ENCODE measurements around the gene PLN.

DNA sequence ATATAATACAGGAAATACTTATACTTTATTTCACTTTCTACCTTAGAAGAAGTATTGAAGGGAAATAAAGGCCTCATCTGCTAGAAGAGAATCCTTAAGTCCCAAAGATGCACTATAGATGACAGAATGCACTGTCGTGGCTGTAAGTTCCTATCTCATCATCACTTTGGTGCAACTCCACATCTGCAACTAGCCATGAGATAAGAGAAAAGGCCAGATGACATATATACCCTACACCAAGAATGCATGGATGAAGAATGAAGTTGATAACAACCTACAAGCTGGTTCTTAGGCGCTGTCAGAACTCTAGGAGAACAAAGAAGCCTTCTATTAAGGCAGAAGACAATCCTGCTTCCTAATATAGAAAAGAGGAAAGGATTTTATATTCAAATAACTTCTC, 11.6 kb upstream of the PLN start:
- TF ChIP-seq, protein P1, sequence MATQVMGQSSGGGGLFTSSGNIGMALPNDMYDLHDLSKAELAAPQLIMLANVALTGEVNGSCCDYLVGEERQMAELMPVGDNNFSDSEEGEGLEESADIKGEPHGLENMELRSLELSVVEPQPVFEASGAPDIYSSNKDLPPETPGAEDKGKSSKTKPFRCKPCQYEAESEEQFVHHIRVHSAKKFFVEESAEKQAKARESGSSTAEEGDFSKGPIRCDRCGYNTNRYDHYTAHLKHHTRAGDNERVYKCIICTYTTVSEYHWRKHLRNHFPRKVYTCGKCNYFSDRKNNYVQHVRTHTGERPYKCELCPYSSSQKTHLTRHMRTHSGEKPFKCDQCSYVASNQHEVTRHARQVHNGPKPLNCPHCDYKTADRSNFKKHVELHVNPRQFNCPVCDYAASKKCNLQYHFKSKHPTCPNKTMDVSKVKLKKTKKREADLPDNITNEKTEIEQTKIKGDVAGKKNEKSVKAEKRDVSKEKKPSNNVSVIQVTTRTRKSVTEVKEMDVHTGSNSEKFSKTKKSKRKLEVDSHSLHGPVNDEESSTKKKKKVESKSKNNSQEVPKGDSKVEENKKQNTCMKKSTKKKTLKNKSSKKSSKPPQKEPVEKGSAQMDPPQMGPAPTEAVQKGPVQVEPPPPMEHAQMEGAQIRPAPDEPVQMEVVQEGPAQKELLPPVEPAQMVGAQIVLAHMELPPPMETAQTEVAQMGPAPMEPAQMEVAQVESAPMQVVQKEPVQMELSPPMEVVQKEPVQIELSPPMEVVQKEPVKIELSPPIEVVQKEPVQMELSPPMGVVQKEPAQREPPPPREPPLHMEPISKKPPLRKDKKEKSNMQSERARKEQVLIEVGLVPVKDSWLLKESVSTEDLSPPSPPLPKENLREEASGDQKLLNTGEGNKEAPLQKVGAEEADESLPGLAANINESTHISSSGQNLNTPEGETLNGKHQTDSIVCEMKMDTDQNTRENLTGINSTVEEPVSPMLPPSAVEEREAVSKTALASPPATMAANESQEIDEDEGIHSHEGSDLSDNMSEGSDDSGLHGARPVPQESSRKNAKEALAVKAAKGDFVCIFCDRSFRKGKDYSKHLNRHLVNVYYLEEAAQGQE (IDR thresholded peaks at IDR 0.05; ENCODE audit: insufficient replicate concordance, low read depth), result no peak
- TF ChIP-seq POLR2AphosphoS5 (IDR thresholded peaks at IDR 0.05; ENCODE audit: low read depth), result no peak
- TF ChIP-seq, protein P2, sequence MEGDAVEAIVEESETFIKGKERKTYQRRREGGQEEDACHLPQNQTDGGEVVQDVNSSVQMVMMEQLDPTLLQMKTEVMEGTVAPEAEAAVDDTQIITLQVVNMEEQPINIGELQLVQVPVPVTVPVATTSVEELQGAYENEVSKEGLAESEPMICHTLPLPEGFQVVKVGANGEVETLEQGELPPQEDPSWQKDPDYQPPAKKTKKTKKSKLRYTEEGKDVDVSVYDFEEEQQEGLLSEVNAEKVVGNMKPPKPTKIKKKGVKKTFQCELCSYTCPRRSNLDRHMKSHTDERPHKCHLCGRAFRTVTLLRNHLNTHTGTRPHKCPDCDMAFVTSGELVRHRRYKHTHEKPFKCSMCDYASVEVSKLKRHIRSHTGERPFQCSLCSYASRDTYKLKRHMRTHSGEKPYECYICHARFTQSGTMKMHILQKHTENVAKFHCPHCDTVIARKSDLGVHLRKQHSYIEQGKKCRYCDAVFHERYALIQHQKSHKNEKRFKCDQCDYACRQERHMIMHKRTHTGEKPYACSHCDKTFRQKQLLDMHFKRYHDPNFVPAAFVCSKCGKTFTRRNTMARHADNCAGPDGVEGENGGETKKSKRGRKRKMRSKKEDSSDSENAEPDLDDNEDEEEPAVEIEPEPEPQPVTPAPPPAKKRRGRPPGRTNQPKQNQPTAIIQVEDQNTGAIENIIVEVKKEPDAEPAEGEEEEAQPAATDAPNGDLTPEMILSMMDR (IDR thresholded peaks at IDR 0.05; ENCODE audit: insufficient read depth, low read length), result no peak
